ENCODE results near the gene ERAL1. TPM values are rescaled to one million over a fixed set of nuclear protein-coding genes. Genes with fewer than 3 reads are reported as not detected.

The ERAL1 gene
- total and polyA plus RNA-seq, 2 donors (not counting 1 experiment from before 2014, with no cell fraction given), result 35.9 to 45.7 TPM

- H3K9ac ChIP-seq (ENCODE audit: low read length), result peak within 1 kb of the TSS; percentile 79
- peak within 1 kb of the TSS; percentile 92 for H3K4me2 ChIP-seq (replicated peaks; ENCODE audit: low read depth, low read length, poor library complexity, severe bottlenecking)
- H3K79me2 ChIP-seq (ENCODE audit: control insufficient read depth, insufficient read depth, low read length), result peaks cover 53% of the 10 kb centered on the region
- TF ChIP-seq CTCF (IDR thresholded peaks at IDR 0.05) (no peak), EZH2 (IDR thresholded peaks at IDR 0.05; ENCODE audit: borderline replicate concordance, insufficient read depth, low read depth, low read length, poor library complexity, severe bottlenecking) (no peak)
- H3K27me3 ChIP-seq (replicated peaks in 1 of 4; ENCODE audit: control extremely low read depth in 1 of 4, control insufficient read depth in 3 of 4, insufficient read depth in 4 of 4, low read length in 3 of 4), result no peaks in the 10 kb centered on the region
- H3K4me1 ChIP-seq (ENCODE audit: control insufficient read depth in 2 of 2, insufficient read depth in 2 of 2, low read length in 2 of 2), result peaks cover 10 to 15% of the 10 kb centered on the region in 2 donors
- DNase-seq (peak; percentile 91), ATAC-seq (ENCODE audit: low read depth) (peak; percentile 98)
- H3K27ac ChIP-seq (ENCODE audit: low read length in 2 of 2), result peak within 1 kb of the TSS; percentile 70 to 87
- H3K9me3 ChIP-seq (ENCODE audit: control extremely low read depth in 1 of 3, control insufficient read depth in 2 of 3, insufficient read depth in 1 of 3, low read length in 2 of 3), result no peaks in the 10 kb centered on the region
- Mint-ChIP-seq H3K27me3 (no peaks in the 10 kb centered on the region), H3K9me3 (ENCODE audit: insufficient read depth) (no peaks in the 10 kb centered on the region), H3K4me3 (peak within 1 kb of the TSS; percentile 97), H3K4me1 (peaks cover 23% of the 10 kb centered on the region), H3K27ac (peak within 1 kb of the TSS; percentile 96)
- ChIA-PET CTCF (interaction anchor here (0.6 to 3.8 kb wide), 13 partner anchors 9 to 124 kb away, joined by 3 to 28 read pairs (median 5); partner anchors contain the start of genes DHRS13, FLOT2, RPL23A and TLCD1), POLR2A (interaction anchor here (0.5 to 1.6 kb wide), 13 partner anchors 11 to 306 kb away, joined by 3 to 11 read pairs (median 3); partner anchors contain the start of genes ERAL1, PHF12 and RPL23A)
- intact Hi-C loops (cut with micrococcal nuclease), result loop anchor here (1.0 to 5.0 kb wide), 4 partner anchors 12 to 110 kb away; partner anchors contain the start of genes DHRS13 and PHF12
- H3K36me3 ChIP-seq (replicated peaks in 1 of 2; ENCODE audit: control extremely low read depth in 1 of 2, control insufficient read depth in 1 of 2, extremely low read depth in 1 of 2, insufficient read depth in 2 of 2, low read length in 1 of 2), result no peaks in the 10 kb centered on the region
- H4K20me1 ChIP-seq (ENCODE audit: control insufficient read depth, insufficient read depth, low read length, poor library complexity, severe bottlenecking), result no peaks in the 10 kb centered on the region
- under 1% methylated on average over 44 of the region's 44 CpGs for WGBS (ENCODE audit: insufficient coverage)
- peak within 1 kb of the TSS; percentile 98 for H2AFZ ChIP-seq (ENCODE audit: insufficient read depth, low read depth, low read length, poor library complexity, severe bottlenecking)
- H3K4me3 ChIP-seq (ENCODE audit: control extremely low read depth in 1 of 5, extremely low read depth in 1 of 5, insufficient read depth in 1 of 5, low read depth in 2 of 5, low read length in 4 of 5), result peak within 1 kb of the TSS; percentile 67 to 92 (median 87)
These were observed 12.4 kb upstream of the ERAL1 start, which contains the start of gene FAM222B for GRCh38 chr17:28842282-28843012. FAM222B (minus strand) TSS chr17:28842790; CDS start chr17:28766667, 76,123 bp downstream.

- Histone ChIP-seq H3K27ac (ENCODE audit: low read length in 2 of 2) (no peak overlapping the region), H3K79me2 (ENCODE audit: control insufficient read depth, insufficient read depth, low read length) (peaks cover 39% of the 10 kb centered on the region), H3K9me3 (ENCODE audit: control extremely low read depth in 1 of 3, control insufficient read depth in 2 of 3, insufficient read depth in 1 of 3, low read length in 2 of 3) (no peaks in the 10 kb centered on the region), H4K20me1 (ENCODE audit: control insufficient read depth, insufficient read depth, low read length, poor library complexity, severe bottlenecking) (no peaks in the 10 kb centered on the region), H3K4me2 (replicated peaks; ENCODE audit: low read depth, low read length, poor library complexity, severe bottlenecking) (no peak overlapping the region), H3K9ac (ENCODE audit: low read length) (no peak overlapping the region), H3K4me1 (ENCODE audit: control insufficient read depth in 2 of 2, insufficient read depth in 2 of 2, low read length in 2 of 2) (peaks cover 10 to 15% of the 10 kb centered on the region in 2 donors), H3K36me3 (replicated peaks in 1 of 2; ENCODE audit: control extremely low read depth in 1 of 2, control insufficient read depth in 1 of 2, extremely low read depth in 1 of 2, insufficient read depth in 2 of 2, low read length in 1 of 2) (no peaks in the 10 kb centered on the region), H3K27me3 (replicated peaks in 1 of 4; ENCODE audit: control extremely low read depth in 1 of 4, control insufficient read depth in 3 of 4, insufficient read depth in 4 of 4, low read length in 3 of 4) (no peaks in the 10 kb centered on the region), H3K4me3 (ENCODE audit: control extremely low read depth in 1 of 5, extremely low read depth in 1 of 5, insufficient read depth in 1 of 5, low read depth in 2 of 5, low read length in 4 of 5) (no peak overlapping the region), H2AFZ (ENCODE audit: insufficient read depth, low read depth, low read length, poor library complexity, severe bottlenecking) (no peak overlapping the region)
- POLR2A ChIA-PET, result interaction anchor here (0.5 kb wide), 1 partner anchor 31 kb away, joined by 3 read pairs; no protein-coding TSS in a partner anchor
- WGBS (ENCODE audit: insufficient coverage), result 92% methylated on average over 6 of the region's 6 CpGs
- Mint-ChIP-seq H3K4me3 (peak overlapping the region; percentile 50), H3K4me1 (peaks cover 23% of the 10 kb centered on the region), H3K27ac (peak overlapping the region; percentile 37), H3K9me3 (ENCODE audit: insufficient read depth) (no peaks in the 10 kb centered on the region), H3K27me3 (no peaks in the 10 kb centered on the region)
- no peak for ATAC-seq (ENCODE audit: low read depth)
- DNase-seq, result no peak
- intact Hi-C loops (cut with micrococcal nuclease), result loop anchor here (5.0 kb wide), 1 partner anchor 109 kb away; the partner anchor contains the start of gene PHF12
- CTCF ChIA-PET, result interaction anchor here (1.2 to 3.8 kb wide), 7 partner anchors 27 to 117 kb away, joined by 3 to 28 read pairs (median 10); partner anchors contain the start of genes DHRS13 and TLCD1
- TF ChIP-seq EZH2 (IDR thresholded peaks at IDR 0.05; ENCODE audit: borderline replicate concordance, insufficient read depth, low read depth, low read length, poor library complexity, severe bottlenecking) (no peak), CTCF (IDR thresholded peaks at IDR 0.05) (no peak)
These were observed 11.0 kb upstream of the ERAL1 start for GRCh38 chr17:28843816-28844148.
